ENCODE results near the gene CRK. TPM values are rescaled to one million over a fixed set of nuclear protein-coding genes. Genes with fewer than 3 reads are reported as not detected.
A peak's percentile ranks its signal among the peaks of the same experiment; 100 is the strongest.

Gene CRK
- total and polyA plus RNA-seq, 11 donors = 17.0 to 49.0 (median 42.2) TPM

- TF ChIP-seq CTCF (IDR thresholded peaks at IDR 0.05) (no peak), POLR2A (IDR thresholded peaks at IDR 0.05) (no peak)
- no peak for DNase-seq
- Histone ChIP-seq H3K4me1 (peaks cover 0 to 13% (median 2%) of the 10 kb centered on the region in 12 donors), H3K36me3 (peaks cover 0 to 99% (median 94%) of the 10 kb centered on the region in 9 donors), H3K4me3 (no peak overlapping the region), H3K27ac (no peak overlapping the region), H3K9me3 (no peaks in the 10 kb centered on the region), H3K27me3 (no peaks in the 10 kb centered on the region)
- ATAC-seq = no peak
- 74 to 84% (median 81%) methylated on average over 33 of the region's 33 CpGs for WGBS, 4 donors
- intact Hi-C loops (cut with DNase I) = no loop called here
Observed at GRCh38 chr17:1470071-1470754, 14.2 kb upstream of the CRK start.

GRCh38 chr17:1469231-1469852 is 13.3 kb upstream of the CRK start:
- intact Hi-C loops (cut with DNase I) = loop anchor here in 1 of 10 donors (5.0 kb wide), 1 partner anchor 102 kb away; no protein-coding TSS in a partner anchor
- no peak overlapping the region for H3K27ac ChIP-seq
- H3K27me3 ChIP-seq = no peaks in the 10 kb centered on the region
- no peaks in the 10 kb centered on the region for H3K9me3 ChIP-seq
- WGBS, 4 donors = 59 to 73% (median 69%) methylated on average over 27 to 28 of the region's 28 CpGs
- TF ChIP-seq POLR2A (IDR thresholded peaks at IDR 0.05) = no peak
- TF ChIP-seq CTCF (IDR thresholded peaks at IDR 0.05) = no peak
- peak; percentile 34 to 65 (median 46) for ATAC-seq
- no peak for DNase-seq
- H3K4me1 ChIP-seq = peaks cover 0 to 7% (median 0%) of the 10 kb centered on the region in 12 donors
- no peak overlapping the region for H3K4me3 ChIP-seq
- H3K36me3 ChIP-seq = peaks cover 0 to 98% (median 93%) of the 10 kb centered on the region in 9 donors

- no peak overlapping the region for H3K27ac ChIP-seq
- ATAC-seq = no peak
Observed at GRCh38 chr17:1467898-1468492, 12.0 kb upstream of the CRK start.

More at GRCh38 chr17:1467898-1468492, 12.0 kb upstream of the CRK start:
- H3K27me3 ChIP-seq = no peaks in the 10 kb centered on the region
- H3K4me1 ChIP-seq = peaks cover 0 to 19% (median 0%) of the 10 kb centered on the region in 12 donors
- H3K4me3 ChIP-seq = no peak overlapping the region
- TF ChIP-seq POLR2A (IDR thresholded peaks at IDR 0.05) = no peak
- TF ChIP-seq CTCF (IDR thresholded peaks at IDR 0.05) = no peak
- WGBS, 4 donors = 77 to 84% (median 80%) methylated on average over 19 to 21 of the region's 21 CpGs
- H3K9me3 ChIP-seq = no peaks in the 10 kb centered on the region
- H3K36me3 ChIP-seq = peaks cover 0 to 92% (median 87%) of the 10 kb centered on the region in 9 donors
- intact Hi-C loops (cut with DNase I) = loop anchor here in 1 of 10 donors (5.0 kb wide), 1 partner anchor 101 kb away; no protein-coding TSS in a partner anchor
- no peak for DNase-seq
